ENCODE data around the gene CHMP2A. TPM values are rescaled to one million over a fixed set of nuclear protein-coding genes. Genes with fewer than 3 reads are reported as not detected.

CHMP2A gene
- total and polyA plus RNA-seq, 2 of the 13 experiments (the other 11 are each of a cell fraction or from before 2014, with no cell fraction given): 49.7 to 55.0 TPM

DNA sequence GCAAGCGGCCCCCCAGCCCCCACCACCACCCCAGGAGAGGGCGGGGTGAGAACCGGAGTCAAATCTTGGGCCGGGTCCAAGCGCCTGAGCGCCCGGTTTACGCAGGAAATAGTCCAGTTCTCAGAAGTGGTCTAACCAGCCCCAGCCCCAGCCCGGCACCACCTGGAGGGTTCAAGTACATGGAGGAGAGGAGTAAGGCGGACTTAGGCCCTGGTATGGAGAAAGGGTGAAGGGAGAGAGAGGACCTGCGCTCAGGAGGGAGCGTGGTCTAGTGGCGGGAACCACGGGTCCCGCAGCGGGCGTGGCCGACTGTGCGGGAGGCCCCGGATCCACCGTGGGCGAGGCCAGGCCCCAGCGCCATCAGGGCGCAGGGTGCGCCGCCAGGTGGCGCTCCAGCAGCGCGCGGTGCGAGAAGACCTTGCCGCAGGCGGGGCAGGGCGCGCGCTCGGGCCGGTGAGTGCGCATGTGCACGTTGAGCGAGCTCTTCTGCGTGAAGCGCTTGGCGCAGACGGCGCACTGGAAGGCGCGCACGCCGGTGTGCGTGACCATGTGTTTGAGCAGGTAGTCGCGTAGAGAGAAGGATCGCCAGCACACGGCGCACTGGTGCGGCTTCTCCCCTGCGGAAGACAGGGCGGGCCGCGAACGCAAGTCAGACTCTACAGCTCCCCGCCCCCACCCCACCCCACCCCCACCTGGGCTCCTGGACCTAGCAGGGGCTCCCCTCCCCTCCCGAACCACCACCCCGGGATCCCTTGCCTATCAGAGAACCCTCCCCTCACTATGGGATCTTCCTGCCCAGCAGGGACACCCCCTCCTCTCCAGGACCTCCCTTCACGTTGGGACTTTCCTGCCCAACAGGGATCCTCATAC, 41.0 kb downstream of the CHMP2A start (continued):
- TF ChIP-seq GATA4 (IDR thresholded peaks at IDR 0.05; ENCODE audit: borderline replicate concordance, low read depth): 0 out of 2 replicates have a peak, but pooled peaks have one; percentile 29
- TF ChIP-seq, protein P1, sequence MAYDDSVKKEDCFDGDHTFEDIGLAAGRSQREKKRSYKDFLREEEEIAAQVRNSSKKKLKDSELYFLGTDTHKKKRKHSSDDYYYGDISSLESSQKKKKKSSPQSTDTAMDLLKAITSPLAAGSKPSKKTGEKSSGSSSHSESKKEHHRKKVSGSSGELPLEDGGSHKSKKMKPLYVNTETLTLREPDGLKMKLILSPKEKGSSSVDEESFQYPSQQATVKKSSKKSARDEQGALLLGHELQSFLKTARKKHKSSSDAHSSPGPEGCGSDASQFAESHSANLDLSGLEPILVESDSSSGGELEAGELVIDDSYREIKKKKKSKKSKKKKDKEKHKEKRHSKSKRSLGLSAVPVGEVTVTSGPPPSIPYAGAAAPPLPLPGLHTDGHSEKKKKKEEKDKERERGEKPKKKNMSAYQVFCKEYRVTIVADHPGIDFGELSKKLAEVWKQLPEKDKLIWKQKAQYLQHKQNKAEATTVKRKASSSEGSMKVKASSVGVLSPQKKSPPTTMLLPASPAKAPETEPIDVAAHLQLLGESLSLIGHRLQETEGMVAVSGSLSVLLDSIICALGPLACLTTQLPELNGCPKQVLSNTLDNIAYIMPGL (CRISPR knock-in tag; IDR thresholded peaks at IDR 0.05; ENCODE audit: borderline replicate concordance in 1 of 2, low read depth in 1 of 2): peak; percentile 84 to 95
- no peak for TF ChIP-seq PITX1 (CRISPR knock-in tag; IDR thresholded peaks at IDR 0.05)
- TF ChIP-seq, protein P2, sequence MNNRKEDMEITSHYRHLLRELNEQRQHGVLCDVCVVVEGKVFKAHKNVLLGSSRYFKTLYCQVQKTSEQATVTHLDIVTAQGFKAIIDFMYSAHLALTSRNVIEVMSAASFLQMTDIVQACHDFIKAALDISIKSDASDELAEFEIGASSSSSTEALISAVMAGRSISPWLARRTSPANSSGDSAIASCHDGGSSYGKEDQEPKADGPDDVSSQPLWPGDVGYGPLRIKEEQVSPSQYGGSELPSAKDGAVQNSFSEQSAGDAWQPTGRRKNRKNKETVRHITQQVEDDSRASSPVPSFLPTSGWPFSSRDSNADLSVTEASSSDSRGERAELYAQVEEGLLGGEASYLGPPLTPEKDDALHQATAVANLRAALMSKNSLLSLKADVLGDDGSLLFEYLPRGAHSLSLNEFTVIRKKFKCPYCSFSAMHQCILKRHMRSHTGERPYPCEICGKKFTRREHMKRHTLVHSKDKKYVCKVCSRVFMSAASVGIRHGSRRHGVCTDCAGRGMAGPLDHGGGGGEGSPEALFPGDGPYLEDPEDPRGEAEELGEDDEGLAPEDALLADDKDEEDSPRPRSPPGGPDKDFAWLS (CRISPR knock-in tag; IDR thresholded peaks at IDR 0.05; ENCODE audit: borderline replicate concordance): peak; percentile 27; the same call in 1 of the 2 replicates
- TF ChIP-seq, protein P3, sequence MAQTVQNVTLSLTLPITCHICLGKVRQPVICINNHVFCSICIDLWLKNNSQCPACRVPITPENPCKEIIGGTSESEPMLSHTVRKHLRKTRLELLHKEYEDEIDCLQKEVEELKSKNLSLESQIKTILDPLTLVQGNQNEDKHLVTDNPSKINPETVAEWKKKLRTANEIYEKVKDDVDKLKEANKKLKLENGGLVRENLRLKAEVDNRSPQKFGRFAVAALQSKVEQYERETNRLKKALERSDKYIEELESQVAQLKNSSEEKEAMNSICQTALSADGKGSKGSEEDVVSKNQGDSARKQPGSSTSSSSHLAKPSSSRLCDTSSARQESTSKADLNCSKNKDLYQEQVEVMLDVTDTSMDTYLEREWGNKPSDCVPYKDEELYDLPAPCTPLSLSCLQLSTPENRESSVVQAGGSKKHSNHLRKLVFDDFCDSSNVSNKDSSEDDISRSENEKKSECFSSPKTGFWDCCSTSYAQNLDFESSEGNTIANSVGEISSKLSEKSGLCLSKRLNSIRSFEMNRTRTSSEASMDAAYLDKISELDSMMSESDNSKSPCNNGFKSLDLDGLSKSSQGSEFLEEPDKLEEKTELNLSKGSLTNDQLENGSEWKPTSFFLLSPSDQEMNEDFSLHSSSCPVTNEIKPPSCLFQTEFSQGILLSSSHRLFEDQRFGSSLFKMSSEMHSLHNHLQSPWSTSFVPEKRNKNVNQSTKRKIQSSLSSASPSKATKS (CRISPR knock-in tag; IDR thresholded peaks at IDR 0.05): no peak
- no peak for TF ChIP-seq ZNF460 (CRISPR knock-in tag; IDR thresholded peaks at IDR 0.05; ENCODE audit: borderline replicate concordance)
- TF ChIP-seq, protein P4, sequence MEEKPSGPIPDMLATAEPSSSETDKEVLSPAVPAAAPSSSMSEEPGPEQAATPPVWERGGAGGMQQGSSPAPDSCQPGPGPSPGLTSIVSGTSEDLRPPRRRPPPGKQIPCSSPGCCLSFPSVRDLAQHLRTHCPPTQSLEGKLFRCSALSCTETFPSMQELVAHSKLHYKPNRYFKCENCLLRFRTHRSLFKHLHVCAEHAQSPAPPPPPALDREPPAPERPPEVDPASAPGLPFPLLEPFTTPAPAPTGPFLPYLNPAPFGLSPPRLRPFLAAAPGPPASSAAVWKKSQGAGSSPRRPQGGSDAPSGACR (CRISPR knock-in tag; IDR thresholded peaks at IDR 0.05): no peak
- TF ChIP-seq, protein P5, sequence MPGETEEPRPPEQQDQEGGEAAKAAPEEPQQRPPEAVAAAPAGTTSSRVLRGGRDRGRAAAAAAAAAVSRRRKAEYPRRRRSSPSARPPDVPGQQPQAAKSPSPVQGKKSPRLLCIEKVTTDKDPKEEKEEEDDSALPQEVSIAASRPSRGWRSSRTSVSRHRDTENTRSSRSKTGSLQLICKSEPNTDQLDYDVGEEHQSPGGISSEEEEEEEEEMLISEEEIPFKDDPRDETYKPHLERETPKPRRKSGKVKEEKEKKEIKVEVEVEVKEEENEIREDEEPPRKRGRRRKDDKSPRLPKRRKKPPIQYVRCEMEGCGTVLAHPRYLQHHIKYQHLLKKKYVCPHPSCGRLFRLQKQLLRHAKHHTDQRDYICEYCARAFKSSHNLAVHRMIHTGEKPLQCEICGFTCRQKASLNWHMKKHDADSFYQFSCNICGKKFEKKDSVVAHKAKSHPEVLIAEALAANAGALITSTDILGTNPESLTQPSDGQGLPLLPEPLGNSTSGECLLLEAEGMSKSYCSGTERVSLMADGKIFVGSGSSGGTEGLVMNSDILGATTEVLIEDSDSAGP (CRISPR knock-in tag; IDR thresholded peaks at IDR 0.05; ENCODE audit: borderline replicate concordance): peak; percentile 89
- TF ChIP-seq, protein P6, sequence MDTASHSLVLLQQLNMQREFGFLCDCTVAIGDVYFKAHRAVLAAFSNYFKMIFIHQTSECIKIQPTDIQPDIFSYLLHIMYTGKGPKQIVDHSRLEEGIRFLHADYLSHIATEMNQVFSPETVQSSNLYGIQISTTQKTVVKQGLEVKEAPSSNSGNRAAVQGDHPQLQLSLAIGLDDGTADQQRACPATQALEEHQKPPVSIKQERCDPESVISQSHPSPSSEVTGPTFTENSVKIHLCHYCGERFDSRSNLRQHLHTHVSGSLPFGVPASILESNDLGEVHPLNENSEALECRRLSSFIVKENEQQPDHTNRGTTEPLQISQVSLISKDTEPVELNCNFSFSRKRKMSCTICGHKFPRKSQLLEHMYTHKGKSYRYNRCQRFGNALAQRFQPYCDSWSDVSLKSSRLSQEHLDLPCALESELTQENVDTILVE (CRISPR knock-in tag; IDR thresholded peaks at IDR 0.05): peak; percentile 39; the same call in 1 of the 2 replicates
- peak; percentile 89 for TF ChIP-seq ZZZ3 (CRISPR knock-in tag; IDR thresholded peaks at IDR 0.05; ENCODE audit: borderline replicate concordance)
- TF ChIP-seq ZNF251 (CRISPR knock-in tag; IDR thresholded peaks at IDR 0.05): no peak
- peak; percentile 81 for TF ChIP-seq ZNF331 (CRISPR knock-in tag; IDR thresholded peaks at IDR 0.05)
- TF ChIP-seq MTA1 (CRISPR knock-in tag; IDR thresholded peaks at IDR 0.05; ENCODE audit: borderline replicate concordance): peak; percentile 60; the same call in 1 of the 2 replicates
- no peak for TF ChIP-seq GTF2F1 (IDR thresholded peaks at IDR 0.05; ENCODE audit: low read length)
- 0 out of 2 replicates have a peak, but pooled peaks have one; percentile 19 for TF ChIP-seq ONECUT2 (CRISPR knock-in tag; IDR thresholded peaks at IDR 0.05)
- no peak for TF ChIP-seq DNMT1 (CRISPR knock-in tag; IDR thresholded peaks at IDR 0.05)
